GM23338 (cell line): ENCODE data around the gene HNRNPC.

Source experiments
- CREB1 ChIP-seq: fragments of 250-450 bp; sonication (Bioruptor Pico); IDR thresholded peaks from 2 replicates; pipeline ENCODE4 v1.5.0; 2020; ENCODE audit warnings: low read depth, mild to moderate bottlenecking, moderate library complexity
- CTCF ChIP-seq, 2 experiments: fragments of 200-600 bp in 1 of 2; sonication (generic) in 1 of 2; conservative IDR thresholded peaks; 2 replicates each; pipeline versions ENCODE4 v1.5.1 to v1.6.1; 2016 to 2017; ENCODE audit warnings: antibody characterized with exemption in 2 of 2, low read depth in 2 of 2, mild to moderate bottlenecking in 2 of 2, moderate library complexity in 1 of 2
- ETS1 ChIP-seq: IDR thresholded peaks from 2 replicates; pipeline ENCODE4 v1.6.1; 2016; ENCODE audit warnings: antibody characterized with exemption
- EZH2 ChIP-seq: fragments of 200-600 bp; sonication (generic); IDR thresholded peaks from one replicate; pipeline ENCODE4 v1.8.0; 2017; ENCODE audit warnings: antibody characterized with exemption, mild to moderate bottlenecking, low read depth; ENCODE audit not compliant: unreplicated experiment
- EZH2phosphoT487 ChIP-seq: fragments of 200-600 bp; sonication (generic); IDR thresholded peaks from one replicate; pipeline ENCODE4 v1.8.1; 2018; ENCODE audit warnings: antibody characterized with exemption; ENCODE audit not compliant: unreplicated experiment
- JUNB ChIP-seq: IDR thresholded peaks from one replicate; pipeline ENCODE4 v1.6.1; 2016; ENCODE audit warnings: antibody characterized with exemption; ENCODE audit not compliant: unreplicated experiment
- NANOG ChIP-seq: IDR thresholded peaks from 2 replicates; pipeline ENCODE4 v1.6.1; 2016; ENCODE audit warnings: antibody characterized with exemption, borderline replicate concordance
- POLR2AphosphoS5 ChIP-seq: IDR thresholded peaks from 2 replicates; pipeline ENCODE4 v1.6.1; 2016; ENCODE audit warnings: antibody characterized with exemption, low read depth
- REST ChIP-seq: IDR thresholded peaks from one replicate; pipeline ENCODE4 v1.6.1; 2018; ENCODE audit warnings: antibody characterized with exemption; ENCODE audit not compliant: unreplicated experiment
- STAT1 ChIP-seq: IDR thresholded peaks from one replicate; pipeline ENCODE4 v1.6.1; 2016; ENCODE audit warnings: antibody characterized with exemption; ENCODE audit not compliant: unreplicated experiment

GRCh38 chr14:21258005-21258888 is 11.0 kb downstream of the HNRNPC start:
- TF ChIP-seq CTCF (conservative IDR thresholded peaks at IDR 0.05; ENCODE audit: low read depth in 2 of 2) = no peak
- TF ChIP-seq EZH2 = no peak
- TF ChIP-seq POLR2AphosphoS5 = no peak
- TF ChIP-seq REST = no peak
- TF ChIP-seq JUNB = no peak
- no peak for TF ChIP-seq CREB1 (CRISPR knock-in tag)
- TF ChIP-seq EZH2phosphoT487 = no peak
- no peak for TF ChIP-seq NANOG
- TF ChIP-seq STAT1 = no peak
- TF ChIP-seq ETS1 = no peak
